Stimulated activated CD8-positive, alpha-beta memory T cell treated with anti-CD3 and anti-CD28 coated beads, Interleukin-12 subunit alpha, Interleukin-12 subunit beta, amount 100 ng/mL, for 24 hours (primary cell): ENCODE data around the gene DENND1A.

ENCODE experiments used
- DNase-seq: peaks from one replicate; pipeline ENCODE4 v3.0.0-alpha.2; 2020; ENCODE audit errors: extremely low read depth

DENND1A gene

DNA sequence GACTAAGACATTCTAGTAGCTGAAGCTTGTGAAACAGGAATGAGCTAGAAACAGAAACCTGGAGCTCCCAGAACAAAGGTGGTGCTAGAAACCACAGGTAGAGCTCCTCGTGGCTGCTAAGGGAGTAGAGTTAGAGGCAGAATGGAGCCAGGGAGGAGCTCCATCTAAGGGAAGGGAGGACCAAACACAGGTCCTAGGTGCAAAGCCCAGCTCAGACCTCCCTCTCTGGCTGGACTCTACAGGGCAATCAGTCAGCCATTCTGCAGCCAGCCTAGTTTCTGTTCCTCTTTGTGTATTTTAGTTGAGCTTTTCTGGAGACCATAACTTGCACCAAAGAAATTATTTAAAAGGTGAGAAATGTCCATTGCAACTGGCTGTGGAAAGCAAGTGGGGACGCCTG lies 503.5 kb downstream of the DENND1A start:
- DNase-seq: no peak

DNA sequence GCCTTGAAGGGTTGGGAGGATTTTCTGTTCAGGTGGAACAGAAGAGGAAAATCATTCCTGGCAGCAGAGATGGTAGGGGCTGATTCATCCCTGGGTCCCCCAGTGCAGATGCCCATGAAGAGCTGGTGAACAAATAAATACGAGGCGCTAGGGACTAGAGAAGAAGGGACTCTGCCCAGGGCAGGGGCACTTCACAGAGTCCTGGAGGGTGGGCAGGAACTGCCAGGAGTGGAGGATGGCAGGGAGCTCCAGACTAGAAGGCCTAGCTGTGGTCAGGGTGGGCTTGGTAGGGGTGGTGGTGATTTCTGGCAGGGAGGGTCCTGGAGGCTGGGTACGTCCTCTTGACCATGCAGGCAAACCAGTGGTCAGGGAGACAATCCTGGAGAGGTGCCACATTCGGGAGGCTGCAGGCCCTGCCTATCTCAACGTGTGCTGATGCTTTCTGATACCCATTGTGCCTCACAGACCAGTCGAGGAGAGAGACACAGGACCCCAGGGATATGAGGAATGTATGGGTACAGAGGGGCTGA lies 504.0 kb downstream of the DENND1A start:
- DNase-seq: no peak

DNA sequence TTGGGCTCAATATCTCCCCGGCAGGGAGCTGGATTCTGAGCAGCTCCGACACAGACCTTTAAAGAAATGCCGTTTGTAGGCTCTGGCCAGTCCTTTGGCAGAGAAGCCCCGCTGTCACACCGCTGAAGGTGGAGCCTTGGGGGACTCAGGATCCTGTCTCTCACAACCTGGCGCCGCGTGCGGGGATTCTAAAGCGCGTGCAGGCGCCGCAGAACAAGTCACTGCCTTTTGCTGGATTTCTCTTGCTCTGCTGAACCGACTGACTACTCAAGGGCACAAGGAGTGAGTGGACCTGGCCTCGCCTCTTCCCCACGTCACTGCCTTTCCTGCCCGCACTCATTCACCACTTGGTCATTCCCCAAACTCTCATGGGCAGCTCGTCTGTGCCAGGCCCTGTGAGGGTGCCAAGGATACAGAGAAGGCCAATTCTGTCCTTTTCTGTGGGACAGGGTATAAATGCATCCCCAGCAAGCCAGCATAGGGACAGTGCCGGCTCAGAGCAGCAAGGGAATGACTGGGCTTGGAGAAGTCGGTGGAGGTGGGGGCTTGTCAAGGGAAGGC lies 504.6 kb downstream of the DENND1A start:
- DNase-seq: no peak

DNA sequence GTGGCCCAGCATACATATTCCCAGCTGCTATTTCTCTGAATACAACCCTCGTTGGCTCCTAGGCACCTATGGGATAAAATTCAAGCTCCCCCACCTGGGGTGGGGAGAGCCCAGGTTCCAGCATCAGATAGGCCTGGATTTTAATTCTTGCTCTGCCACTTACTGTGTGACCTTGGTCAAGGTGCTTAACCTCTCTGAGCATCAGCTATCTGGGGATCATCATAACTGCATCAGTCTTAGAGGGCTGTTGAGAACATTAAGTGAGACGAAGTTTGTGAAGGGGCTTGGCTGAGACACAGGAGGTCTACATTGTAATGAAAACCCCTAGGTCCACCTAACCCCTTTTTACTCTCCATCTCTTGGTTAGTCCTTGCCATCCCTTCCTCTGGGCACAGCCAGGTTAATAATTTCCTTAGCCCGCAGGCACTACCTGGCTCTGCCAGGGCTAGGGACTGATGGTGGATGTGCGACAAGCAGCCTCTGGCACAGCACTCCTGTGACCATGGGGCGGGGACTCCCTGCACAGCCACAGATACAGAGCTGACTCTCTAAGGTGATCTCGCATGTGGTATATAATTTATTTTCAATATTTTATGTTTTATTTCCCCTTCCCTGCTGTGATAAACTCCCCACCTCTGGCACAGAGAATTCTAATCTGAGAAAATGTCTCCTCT lies 505.2 kb downstream of the DENND1A start:
- DNase-seq: no peak

DNA sequence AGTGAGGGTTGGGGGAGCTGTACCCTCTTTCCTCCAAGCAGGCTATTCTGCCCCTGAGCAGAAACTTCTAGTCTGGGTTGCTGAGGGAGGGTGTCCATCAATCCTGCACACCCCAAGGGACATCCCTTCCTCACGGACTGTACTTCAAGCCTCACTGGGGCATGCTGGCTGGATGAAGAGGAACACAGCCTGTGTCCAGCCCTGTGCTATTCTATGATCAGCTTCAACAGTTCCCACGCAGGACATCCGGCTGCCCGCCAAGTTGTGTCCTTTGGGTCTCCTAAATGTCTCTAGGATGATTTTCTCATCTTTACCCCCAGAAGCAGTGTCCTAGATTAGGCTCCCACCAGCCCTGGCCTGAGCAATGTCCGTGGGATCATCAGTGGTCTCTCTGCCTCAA lies 505.8 kb downstream of the DENND1A start:
- no peak for DNase-seq

DNA sequence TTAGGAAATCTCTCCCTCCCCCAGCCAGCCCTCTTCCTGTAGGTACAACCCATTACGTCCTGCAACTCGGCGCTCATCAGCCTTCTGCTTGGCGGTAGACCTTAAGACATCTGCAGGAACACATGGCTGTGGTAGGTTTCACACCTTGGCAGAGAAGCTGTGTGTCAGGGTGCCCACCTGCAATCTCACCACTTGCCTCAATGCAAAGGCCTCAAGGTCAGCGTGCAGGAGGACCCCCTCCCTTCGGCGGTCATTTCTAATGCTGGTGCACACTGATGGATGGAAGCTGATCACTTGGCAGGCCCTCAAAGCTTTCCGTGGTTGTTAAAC lies 506.6 kb downstream of the DENND1A start:
- DNase-seq: no peak

DNA sequence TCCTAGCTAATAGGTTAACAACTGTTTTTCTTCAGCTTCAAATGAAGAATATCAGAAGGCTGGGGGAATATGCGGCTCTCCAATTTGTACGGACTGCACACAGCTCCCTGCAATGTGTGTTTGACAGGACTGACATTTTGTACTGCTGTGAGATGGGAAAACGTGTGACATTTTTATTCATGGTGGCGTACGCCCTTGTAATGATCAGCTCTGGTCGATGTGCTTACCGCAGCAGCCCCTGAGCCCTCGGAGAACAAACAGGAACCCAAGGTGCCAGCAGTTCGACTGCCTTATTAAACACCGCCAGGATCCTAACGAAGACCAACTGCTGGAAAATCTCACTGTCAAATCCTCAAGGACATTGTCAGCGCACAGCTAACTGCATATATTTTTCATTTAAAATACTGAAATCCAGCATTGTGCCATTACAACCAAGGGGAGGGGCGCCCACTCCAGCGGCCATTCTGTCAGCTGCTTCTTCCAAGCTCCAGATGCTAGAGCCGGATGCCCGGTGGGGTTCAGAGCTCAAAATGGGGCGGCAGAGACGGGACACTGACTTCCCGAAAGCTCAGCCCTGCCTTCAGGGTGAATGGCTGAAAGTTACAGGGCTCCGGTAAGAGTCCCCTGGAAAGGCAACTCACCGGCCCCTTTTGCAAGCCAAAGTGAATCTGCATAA lies 507.2 kb downstream of the DENND1A start:
- DNase-seq: no peak

DNA sequence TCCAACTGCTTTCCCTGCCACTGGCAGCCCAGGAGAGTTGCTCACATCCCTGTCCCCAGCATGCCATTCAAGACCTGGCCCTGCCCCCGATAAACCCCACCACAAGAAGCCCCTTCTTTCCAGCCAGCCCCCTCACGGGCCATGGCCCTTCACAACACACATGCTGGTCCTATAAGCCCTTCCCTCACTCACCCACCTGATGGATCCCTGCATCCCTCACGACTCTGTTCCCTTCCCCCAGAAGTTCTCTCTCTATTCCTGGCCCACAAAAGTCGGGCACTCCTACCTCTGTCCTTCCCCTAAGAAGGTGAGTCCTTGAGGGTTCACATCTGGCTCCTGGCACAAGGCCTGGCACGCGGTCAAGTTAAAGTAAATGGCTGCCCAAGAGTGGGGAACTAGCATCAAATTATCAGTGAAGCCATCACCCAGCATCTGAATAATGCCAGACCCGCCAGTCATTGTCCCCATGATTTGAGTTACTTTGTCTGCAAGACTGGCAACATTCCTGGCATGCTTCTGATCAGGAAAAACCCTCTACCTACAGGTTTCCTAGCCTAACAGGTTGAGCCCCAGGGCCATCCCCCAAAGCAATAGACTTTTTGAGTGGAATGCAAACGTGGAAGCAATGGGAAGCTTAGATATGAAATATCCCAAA lies 508.0 kb downstream of the DENND1A start:
- no peak for DNase-seq

DNA sequence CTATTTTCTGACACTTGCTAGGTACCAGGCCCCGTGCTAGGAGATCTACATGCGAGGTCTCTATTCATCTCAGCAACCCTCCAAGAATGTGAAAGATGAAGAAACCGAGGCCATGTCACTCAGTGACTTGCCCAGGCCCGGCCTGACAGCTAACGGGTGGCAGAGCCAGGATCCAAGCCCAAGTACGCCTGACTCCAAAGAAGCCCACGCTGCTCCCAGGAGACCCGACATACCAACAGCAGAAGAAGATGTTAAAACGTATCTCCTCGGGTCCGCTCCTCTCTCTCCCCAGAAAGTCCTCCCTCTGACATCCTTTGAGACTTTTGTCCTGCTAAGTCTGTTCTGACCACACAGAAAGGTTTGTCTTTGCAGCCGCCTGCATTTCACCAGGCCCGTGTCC lies 508.7 kb downstream of the DENND1A start:
- no peak for DNase-seq

DNA sequence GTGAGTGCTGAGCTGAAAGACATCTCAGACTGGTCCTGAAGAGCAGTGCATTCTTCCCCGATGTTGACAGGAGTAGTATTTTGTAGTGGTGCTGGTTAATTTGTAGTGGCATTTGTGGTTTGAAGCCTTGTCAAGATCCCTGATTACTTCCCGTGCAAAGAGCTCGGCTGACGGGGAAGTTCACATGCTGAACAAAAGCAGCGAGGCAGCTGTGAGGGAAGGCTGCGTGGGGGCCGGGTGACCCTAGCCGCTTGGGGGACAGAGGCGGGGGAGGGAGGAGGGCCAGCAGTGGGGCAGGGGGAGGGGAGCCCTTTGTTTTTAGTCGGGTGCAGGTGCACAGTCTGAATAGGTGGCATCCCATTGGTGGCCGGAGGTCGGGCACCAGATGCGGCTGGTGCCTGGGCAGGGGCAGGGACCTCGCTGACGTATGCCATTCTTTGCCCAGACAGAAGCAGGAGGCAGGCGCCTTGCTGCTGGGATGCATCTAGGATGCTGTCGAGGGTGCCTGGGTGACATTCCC lies 509.3 kb downstream of the DENND1A start:
- no peak for DNase-seq

DNA sequence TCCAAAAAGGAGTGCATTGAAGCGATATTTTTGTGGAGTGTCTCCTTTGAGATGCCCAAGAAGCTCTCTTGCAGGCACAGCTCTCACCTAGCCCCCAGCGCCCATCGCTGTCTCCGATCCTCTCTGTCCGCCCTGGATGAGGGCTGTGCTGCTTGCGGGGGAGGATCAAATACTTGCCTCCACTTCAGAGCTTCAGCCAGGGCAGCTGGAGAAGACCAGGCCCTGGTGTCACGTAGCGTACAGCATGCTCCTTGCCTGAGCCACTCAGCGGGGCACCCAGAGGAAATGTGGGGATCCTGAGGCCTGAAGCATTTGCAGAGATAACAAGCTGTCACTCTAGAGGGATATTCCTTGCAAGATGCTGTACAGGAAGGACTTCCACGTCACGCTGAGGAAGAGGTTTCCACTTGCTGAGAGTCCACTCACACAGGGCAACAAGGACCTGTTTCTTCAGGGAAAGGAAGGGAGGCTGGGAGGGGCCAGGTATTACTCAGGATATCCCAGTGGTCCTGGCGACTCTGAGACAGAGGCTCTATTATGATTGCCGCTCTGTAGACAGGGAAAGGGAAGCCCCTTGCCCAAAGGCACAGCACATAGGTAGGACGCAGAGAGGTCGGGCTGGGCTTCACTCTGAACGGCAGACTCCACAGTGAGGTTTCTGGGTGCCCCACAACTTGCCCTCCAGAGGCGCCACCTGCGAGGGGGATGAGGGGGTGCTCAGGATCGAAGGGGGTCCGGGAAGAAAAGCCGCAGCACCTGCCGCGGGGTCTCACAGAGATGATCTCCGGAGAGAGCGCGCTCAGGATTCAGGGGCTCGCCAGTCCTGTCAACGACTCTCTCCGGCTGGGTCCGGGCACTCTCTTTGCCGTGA lies 510.0 kb downstream of the DENND1A start:
- DNase-seq: no peak

DNA sequence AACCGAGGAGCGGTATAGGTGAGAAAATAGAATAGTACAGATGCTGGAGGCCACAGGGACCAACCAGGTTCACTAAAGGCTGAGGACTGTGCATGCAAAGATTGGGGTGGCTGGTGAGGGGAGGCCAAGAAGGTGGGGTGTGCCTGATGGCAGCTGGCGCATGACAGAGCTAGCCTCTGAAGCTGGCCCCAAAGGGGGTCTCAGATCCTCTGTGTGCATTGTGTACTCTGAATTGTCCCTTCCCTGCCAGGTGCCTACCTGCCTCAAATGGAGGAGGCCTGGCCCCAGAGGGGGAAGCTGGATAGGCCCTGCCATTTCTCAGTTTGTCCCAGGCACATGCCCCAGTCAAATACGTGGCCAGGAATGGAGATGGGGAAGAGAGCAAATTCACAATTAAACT lies 510.8 kb downstream of the DENND1A start:
- no peak for DNase-seq

DNA sequence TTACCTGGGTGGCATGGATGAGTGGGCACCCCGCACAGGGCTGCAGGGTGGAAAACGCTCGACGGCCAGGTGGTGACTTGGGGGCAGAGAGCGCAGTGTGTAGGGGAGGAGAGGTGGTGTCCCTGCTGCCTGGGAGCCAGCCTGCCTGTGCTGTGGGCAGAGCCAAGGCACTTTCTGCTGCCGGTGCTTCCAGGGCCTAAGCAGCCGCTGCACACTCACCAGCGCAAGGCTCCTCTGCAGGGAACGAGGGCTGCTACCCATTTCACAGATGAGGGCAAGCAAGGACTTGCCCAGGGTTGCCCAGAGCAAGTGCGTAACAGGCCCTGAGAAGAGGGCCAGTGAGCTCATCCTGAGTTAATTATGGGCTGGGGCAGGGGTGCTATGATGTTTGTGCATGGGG lies 511.4 kb downstream of the DENND1A start:
- DNase-seq: no peak

DNA sequence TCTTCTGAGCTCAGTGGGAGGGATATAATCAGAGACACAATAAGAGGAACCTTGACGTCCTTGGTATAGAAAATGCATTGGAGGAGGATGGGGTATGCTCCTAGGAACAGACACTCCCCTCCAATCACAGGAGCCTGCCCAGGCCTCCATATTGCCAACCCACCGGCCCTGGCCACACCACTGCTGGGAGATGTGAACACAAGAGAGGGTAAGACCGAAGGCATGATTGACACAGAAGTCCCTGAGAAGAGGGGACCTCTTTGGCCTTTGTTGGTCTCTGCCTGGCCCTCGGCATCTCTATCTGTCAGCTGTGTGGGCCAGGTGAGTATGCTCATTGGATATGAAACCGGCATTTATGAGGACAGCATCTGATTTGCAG lies 511.9 kb downstream of the DENND1A start:
- DNase-seq: no peak

DNA sequence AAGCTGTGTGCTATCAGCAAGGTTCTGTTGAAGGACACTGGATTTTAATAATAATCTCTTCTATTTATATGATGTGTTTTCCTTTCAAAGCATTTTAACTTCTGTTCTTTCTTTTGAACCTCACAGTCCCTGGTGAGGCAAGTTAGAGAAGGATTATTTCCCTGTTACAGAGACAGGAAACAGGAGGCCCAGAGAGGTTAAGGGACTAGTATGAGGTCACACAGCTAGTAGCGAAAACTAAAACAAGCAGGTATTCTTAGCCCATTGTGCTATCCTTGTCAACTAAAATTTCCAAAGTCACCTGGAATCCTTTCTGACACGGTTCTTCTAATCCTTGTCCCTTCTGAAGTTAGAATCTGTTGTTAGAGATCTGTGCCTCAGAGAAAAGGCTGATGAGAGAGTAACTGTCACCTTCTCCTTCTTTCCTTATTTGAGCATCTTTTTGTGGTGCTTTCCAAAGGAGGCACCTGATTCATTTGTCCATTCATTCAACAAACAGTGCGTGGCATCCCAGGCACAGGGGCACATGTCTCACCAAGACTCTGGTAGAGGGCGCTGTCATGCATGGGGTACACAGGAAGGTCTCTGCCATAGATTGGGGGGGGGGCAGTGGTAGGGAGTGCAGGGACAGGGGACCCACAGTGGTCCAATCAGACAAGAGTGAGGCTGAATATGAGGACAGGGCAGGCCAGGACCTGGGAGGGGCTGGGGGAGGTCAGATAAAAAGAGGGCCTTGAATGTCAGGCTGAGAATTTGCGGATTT lies 512.5 kb downstream of the DENND1A start:
- no peak for DNase-seq

DNA sequence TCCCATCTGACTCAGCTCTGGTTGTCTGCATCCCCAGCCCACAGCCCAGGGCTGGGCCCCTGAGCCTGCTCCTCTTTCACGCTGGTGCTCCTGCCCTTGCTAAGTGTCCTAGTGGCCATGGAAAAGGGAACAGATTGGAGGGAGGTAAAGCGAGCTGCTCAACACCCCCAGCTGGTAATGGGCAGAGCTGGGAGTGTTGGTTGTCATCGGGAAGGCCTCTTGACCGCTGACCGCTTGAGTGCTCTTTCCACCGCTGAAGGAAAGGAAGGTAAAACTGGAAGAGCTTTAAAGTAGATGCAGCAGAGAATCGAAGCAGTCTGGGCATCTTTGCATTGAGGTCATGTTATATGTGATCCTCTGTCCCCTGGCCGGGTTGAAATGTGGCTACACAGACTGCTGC lies 513.8 kb downstream of the DENND1A start:
- DNase-seq: no peak

DNA sequence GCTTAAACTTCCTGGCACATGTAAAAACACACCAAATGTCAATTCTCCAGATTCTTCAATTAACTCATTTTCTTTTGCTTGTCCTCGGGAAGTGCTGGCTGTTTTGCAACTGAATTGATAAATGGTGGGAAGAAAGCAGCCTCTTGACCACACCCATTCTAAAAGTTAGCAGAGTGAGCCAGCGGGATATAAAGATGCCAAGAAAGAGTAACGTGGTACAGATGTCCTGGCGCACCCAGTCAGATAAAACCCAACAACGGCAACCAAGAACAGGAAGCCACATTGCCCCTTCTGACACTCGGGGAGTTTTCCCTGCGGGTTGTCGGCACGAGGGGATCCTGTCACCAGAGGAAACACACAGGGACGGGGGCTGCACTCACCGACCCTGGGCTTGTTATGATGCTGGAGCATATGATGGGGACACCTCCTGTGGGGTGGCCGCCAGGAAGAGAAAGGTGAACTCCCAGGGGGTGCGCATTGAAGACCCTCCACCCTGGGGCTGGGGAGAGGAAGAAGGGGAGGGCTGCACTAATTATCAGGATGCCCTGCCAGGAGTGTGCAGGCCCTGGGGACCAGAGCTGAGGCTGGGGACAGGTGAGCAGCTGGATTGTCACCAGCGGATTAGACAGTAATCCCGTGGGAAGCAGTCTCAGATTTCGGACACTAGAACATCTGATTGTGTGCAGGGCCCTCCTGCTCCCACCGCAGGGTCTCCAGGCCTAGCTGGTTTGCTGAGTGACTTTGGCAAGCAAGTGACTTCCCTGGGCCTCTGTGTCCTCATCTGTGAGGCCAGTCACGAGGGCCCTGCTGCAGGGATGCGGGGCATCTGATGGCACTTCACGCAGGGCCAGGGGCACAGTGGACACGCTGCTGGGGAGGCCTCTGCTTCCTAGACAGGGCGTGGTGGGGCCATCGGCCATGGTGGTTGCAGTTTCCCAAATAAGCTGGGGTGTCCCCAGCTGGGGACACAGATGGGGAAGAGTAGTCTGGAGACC lies 514.7 kb downstream of the DENND1A start:
- no peak for DNase-seq

DNA sequence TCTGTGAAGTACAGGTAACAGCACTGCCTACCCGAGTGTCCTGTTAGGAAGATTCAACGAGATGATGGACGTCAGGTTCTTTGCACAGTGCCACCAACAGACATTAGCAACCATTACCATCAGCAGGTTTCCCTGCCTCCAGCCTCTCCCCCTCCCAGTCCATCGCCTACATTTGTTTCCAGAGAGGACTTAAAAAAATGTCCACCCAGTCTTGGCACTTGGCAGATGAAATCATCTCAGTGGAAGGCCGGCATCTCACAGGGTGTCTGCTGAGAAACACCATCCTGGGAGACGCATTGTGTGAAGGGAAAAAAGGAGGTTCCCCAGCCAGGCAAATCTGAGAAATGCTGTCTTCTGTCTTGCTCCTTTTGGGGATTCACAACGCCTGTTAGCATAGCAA lies 515.7 kb downstream of the DENND1A start:
- DNase-seq: no peak

DNA sequence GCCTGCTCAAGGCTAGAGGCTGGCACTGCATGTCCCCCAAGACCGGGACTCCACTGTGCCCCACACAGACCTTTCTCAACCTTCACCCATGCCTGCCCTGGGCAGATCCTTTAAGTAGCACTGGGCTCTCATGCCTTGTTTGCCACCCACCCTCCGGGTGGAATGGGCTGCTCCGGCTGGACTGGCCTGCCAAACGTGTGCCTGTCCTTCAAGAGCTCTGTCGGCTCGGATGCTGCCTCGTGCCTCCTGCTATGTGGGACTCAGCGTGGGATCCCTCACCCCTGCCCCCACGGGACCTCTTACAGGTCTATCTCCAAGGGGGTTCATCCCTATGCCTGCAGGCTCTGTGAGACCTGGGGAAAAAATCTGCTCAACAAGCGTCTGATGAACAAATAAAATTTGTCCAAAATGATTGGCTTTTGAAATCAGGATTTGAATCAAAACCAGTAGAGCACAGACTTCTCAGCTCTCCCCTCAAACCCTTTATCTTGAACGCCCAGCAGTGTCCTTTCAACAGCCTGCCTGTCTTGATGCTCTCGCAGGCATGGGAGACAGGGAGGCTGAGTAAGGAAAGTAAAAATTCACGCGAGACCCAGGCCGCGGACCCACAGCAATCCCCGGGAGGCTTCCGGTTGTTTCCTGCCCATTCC lies 517.6 kb downstream of the DENND1A start:
- DNase-seq: no peak
